ENCODE measurements around the gene ILDR2. TPM values are rescaled to one million over a fixed set of nuclear protein-coding genes. Genes with fewer than 3 reads are reported as not detected.

ILDR2 gene
- total and polyA plus RNA-seq, 7 donors, result 0.42 to 15.8 (median 8.1) TPM; not detected in 2

DNA sequence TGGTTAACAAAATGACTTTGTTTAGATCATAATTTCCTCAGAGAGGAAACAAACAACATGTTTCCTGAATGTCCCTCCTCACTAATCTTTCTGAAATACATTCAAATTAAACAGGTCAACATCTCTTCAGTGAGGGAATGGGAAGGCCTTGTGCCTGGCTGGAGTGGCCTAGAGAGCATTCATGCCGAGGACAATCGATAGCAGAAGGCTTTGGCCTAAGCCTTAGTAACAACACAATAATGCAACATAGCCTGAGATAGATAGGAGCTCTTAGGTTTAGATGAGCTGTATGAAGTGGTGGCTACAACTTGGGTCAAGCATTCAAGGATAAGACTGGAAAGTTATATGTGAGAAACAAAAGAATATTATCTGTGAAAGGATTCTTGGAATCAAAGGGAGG lies 37.4 kb downstream of the ILDR2 start:
- H3K9me3 ChIP-seq, result no peaks in the 10 kb centered on the region
- no peak for DNase-seq
- H3K27ac ChIP-seq, result no peak overlapping the region
- intact Hi-C loops (cut with DNase I), result no loop called here
- TF ChIP-seq, protein P1, sequence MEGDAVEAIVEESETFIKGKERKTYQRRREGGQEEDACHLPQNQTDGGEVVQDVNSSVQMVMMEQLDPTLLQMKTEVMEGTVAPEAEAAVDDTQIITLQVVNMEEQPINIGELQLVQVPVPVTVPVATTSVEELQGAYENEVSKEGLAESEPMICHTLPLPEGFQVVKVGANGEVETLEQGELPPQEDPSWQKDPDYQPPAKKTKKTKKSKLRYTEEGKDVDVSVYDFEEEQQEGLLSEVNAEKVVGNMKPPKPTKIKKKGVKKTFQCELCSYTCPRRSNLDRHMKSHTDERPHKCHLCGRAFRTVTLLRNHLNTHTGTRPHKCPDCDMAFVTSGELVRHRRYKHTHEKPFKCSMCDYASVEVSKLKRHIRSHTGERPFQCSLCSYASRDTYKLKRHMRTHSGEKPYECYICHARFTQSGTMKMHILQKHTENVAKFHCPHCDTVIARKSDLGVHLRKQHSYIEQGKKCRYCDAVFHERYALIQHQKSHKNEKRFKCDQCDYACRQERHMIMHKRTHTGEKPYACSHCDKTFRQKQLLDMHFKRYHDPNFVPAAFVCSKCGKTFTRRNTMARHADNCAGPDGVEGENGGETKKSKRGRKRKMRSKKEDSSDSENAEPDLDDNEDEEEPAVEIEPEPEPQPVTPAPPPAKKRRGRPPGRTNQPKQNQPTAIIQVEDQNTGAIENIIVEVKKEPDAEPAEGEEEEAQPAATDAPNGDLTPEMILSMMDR (IDR thresholded peaks at IDR 0.05), result no peak
- TF ChIP-seq POLR2AphosphoS5 (IDR thresholded peaks at IDR 0.05) (no peak), EP300 (IDR thresholded peaks at IDR 0.05) (no peak), POLR2A (IDR thresholded peaks at IDR 0.05) (no peak)
- H3K4me1 ChIP-seq, result no peaks in the 10 kb centered on the region
- H3K4me3 ChIP-seq, result no peak overlapping the region
- WGBS, 2 donors, result 92 to 97% methylated on average over 2 of the region's 2 CpGs
- no peaks in the 10 kb centered on the region for H3K27me3 ChIP-seq
- no peaks in the 10 kb centered on the region for H3K36me3 ChIP-seq

DNA sequence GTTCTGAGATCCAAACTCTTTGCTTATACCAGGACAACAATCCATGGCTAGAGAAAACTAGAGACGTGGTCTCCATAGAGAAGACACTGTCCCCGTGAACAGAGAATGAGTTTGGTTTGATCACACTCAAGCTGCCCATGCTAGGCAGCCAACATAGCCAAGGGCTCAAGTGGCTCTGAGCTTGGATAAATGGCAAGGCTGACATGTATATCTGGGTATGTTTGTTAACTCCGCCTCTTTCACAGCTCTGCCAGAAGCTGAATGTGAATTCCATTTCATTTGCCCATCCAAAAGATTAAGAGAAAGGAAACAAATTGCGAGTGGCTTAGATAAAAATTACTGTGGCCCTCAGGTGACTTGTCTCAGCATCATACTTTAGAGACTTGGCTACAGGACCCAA lies 38.0 kb downstream of the ILDR2 start:
- Histone ChIP-seq H3K9me3 (no peaks in the 10 kb centered on the region), H3K4me3 (no peak overlapping the region), H3K27ac (no peak overlapping the region), H3K27me3 (no peaks in the 10 kb centered on the region), H3K36me3 (no peaks in the 10 kb centered on the region), H3K4me1 (no peaks in the 10 kb centered on the region)
- 95 to 96% methylated on average over 4 of the region's 4 CpGs for WGBS, 2 donors
- no peak for TF ChIP-seq EP300 (IDR thresholded peaks at IDR 0.05)
- TF ChIP-seq, protein P1 (IDR thresholded peaks at IDR 0.05), result no peak
- no peak for TF ChIP-seq POLR2AphosphoS5 (IDR thresholded peaks at IDR 0.05)
- TF ChIP-seq POLR2A (IDR thresholded peaks at IDR 0.05), result no peak
- no peak for DNase-seq
- intact Hi-C loops (cut with DNase I), result no loop called here

DNA sequence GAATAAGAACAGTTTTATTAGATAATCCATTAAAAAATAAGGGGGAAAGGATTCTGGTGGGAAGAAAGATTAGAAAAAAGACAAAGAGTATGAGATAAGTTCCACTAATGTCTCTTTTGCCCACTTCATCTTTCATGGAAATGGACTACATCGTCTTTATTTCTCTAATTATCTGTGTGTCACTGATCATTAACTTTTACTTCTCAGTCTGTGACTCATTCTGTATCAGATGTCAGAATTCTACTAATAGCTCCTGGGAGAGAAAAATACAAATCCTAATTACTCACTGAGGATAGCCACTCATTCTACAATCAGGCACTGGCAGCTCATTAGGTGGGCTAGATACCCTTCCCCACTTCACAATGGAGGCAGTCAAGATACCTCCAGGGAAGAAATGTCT lies 41.7 kb downstream of the ILDR2 start:
- Histone ChIP-seq H3K9me3 (no peaks in the 10 kb centered on the region), H3K36me3 (no peaks in the 10 kb centered on the region), H3K4me3 (no peak overlapping the region), H3K27ac (no peak overlapping the region), H3K4me1 (no peaks in the 10 kb centered on the region), H3K27me3 (no peaks in the 10 kb centered on the region)
- DNase-seq, result no peak
- TF ChIP-seq POLR2AphosphoS5 (IDR thresholded peaks at IDR 0.05) (no peak), EP300 (IDR thresholded peaks at IDR 0.05) (no peak), POLR2A (IDR thresholded peaks at IDR 0.05) (no peak)
- TF ChIP-seq, protein P1 (IDR thresholded peaks at IDR 0.05), result no peak
- WGBS, 2 donors, result 88 to 92% methylated on average over 1 of the region's 1 CpG
- intact Hi-C loops (cut with DNase I), result no loop called here

DNA sequence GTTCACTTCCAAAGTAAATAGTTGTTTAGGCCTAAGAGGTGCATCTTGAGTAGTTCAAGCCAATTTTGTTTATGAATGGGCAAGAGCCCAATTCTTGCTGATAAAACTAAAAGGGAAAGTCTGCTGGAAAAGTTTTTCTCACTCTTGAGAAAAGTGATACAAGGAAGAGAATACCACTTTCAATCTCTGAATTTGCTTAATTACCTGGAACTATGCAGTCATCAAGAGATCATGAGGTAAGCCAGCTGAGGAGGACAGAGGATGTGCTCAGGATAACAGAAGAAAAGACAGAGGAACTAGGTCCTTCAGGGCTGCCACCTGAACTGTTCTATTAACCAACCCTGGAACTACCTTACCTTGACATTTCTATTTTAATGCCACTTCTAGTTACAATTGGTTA lies 42.2 kb downstream of the ILDR2 start:
- no peak overlapping the region for H3K4me3 ChIP-seq
- intact Hi-C loops (cut with DNase I), result no loop called here
- H3K4me1 ChIP-seq, result no peaks in the 10 kb centered on the region
- H3K9me3 ChIP-seq, result no peaks in the 10 kb centered on the region
- no peaks in the 10 kb centered on the region for H3K27me3 ChIP-seq
- no peak for DNase-seq
- TF ChIP-seq, protein P1 (IDR thresholded peaks at IDR 0.05), result no peak
- TF ChIP-seq POLR2AphosphoS5 (IDR thresholded peaks at IDR 0.05) (no peak), POLR2A (IDR thresholded peaks at IDR 0.05) (no peak), EP300 (IDR thresholded peaks at IDR 0.05) (no peak)
- H3K36me3 ChIP-seq, result no peaks in the 10 kb centered on the region
- H3K27ac ChIP-seq, result no peak overlapping the region

DNA sequence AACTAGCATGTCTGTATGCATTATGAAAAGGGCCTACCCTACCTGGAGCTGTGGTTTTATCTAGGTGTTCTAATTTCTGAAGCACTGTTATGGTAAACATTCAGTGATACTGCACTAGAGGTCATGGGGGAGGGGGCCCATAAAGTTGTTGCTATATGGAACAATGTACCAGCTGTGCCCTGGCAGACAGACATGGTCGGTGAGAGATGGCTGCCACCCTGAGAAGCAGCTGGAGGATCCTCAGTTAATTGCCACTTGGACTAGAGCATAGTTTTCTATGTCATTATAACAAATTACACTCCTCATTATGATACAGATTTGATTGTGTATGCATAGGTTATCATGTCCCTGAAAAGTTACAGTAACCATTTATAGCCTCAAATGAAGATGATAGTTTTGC lies 45.4 kb downstream of the ILDR2 start:
- H3K9me3 ChIP-seq, result no peaks in the 10 kb centered on the region
- H3K4me1 ChIP-seq, result no peaks in the 10 kb centered on the region
- H3K27me3 ChIP-seq, result no peaks in the 10 kb centered on the region
- no peaks in the 10 kb centered on the region for H3K36me3 ChIP-seq
- TF ChIP-seq EP300 (IDR thresholded peaks at IDR 0.05), result no peak
- no peak for TF ChIP-seq POLR2A (IDR thresholded peaks at IDR 0.05)
- TF ChIP-seq POLR2AphosphoS5 (IDR thresholded peaks at IDR 0.05), result no peak
- TF ChIP-seq, protein P1 (IDR thresholded peaks at IDR 0.05), result no peak
- WGBS, 2 donors, result 26 to 71% methylated on average over 1 of the region's 1 CpG
- no peak for DNase-seq
- no peak overlapping the region for H3K27ac ChIP-seq
- no peak overlapping the region for H3K4me3 ChIP-seq
- intact Hi-C loops (cut with DNase I), result no loop called here
